ENCODE measurements around the gene RRP36. TPM values are rescaled to one million over a fixed set of nuclear protein-coding genes. Genes with fewer than 3 reads are reported as not detected.

Gene RRP36
- total and polyA plus RNA-seq, 4 donors: 30.5 to 49.9 (median 37.7) TPM

DNA sequence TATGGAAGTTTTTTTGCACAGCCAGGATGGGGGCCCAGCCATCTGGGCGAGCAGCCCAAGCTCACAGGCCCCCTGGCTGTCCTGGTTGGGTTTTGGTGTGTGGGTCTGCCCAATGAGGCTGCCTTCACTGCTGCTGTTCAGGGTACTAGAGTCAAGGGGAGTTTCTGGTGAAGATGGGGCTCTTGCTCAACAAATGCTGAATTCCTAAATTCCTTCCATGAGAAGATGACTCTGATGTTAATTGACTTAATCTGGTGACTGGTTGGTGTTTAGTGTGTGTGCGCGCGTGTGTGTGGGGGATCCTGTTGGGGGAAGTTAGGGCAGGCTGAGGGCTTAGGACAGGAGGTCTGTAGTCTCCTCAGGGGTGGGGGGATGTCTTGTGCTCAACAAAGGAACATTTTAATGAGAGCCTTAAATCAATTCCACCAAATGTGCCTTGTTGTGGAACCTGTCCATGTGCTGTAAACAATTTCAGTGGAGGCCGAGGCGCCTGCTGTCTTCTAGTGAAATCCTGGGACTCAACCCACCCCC, 56.6 kb downstream of the RRP36 start:
- DNase-seq: peak; percentile 48 to 64 (median 51)
- TF ChIP-seq, protein P1, sequence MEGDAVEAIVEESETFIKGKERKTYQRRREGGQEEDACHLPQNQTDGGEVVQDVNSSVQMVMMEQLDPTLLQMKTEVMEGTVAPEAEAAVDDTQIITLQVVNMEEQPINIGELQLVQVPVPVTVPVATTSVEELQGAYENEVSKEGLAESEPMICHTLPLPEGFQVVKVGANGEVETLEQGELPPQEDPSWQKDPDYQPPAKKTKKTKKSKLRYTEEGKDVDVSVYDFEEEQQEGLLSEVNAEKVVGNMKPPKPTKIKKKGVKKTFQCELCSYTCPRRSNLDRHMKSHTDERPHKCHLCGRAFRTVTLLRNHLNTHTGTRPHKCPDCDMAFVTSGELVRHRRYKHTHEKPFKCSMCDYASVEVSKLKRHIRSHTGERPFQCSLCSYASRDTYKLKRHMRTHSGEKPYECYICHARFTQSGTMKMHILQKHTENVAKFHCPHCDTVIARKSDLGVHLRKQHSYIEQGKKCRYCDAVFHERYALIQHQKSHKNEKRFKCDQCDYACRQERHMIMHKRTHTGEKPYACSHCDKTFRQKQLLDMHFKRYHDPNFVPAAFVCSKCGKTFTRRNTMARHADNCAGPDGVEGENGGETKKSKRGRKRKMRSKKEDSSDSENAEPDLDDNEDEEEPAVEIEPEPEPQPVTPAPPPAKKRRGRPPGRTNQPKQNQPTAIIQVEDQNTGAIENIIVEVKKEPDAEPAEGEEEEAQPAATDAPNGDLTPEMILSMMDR (IDR thresholded peaks at IDR 0.05; ENCODE audit: control extremely low read depth, extremely low read depth): no peak
- Histone ChIP-seq H3K4me3 (no peak overlapping the region), H3K9ac (ENCODE audit: insufficient read depth in 1 of 2, low read length in 2 of 2) (no peak overlapping the region), H3K9me3 (ENCODE audit: control insufficient read depth in 4 of 4, insufficient read depth in 3 of 4, low read length in 3 of 4) (no peaks in the 10 kb centered on the region), H3K4me1 (ENCODE audit: control insufficient read depth in 5 of 5, insufficient read depth in 5 of 5, low read length in 5 of 5) (peaks cover 4 to 57% (median 29%) of the 10 kb centered on the region in 5 donors), H3K27ac (ENCODE audit: low read depth in 1 of 2, low read length in 1 of 2) (no peak overlapping the region), H3K27me3 (ENCODE audit: control insufficient read depth in 3 of 3, insufficient read depth in 3 of 3, low read length in 2 of 3) (no peaks in the 10 kb centered on the region), H3K36me3 (ENCODE audit: control insufficient read depth in 4 of 4, insufficient read depth in 4 of 4, low read length in 4 of 4) (peaks cover 0 to 5% (median 3%) of the 10 kb centered on the region in 4 donors)
- WGBS, 2 donors: 86 to 87% methylated on average over 6 of the region's 6 CpGs
- ATAC-seq (ENCODE audit: insufficient read depth, low FRiP score): no peak

DNA sequence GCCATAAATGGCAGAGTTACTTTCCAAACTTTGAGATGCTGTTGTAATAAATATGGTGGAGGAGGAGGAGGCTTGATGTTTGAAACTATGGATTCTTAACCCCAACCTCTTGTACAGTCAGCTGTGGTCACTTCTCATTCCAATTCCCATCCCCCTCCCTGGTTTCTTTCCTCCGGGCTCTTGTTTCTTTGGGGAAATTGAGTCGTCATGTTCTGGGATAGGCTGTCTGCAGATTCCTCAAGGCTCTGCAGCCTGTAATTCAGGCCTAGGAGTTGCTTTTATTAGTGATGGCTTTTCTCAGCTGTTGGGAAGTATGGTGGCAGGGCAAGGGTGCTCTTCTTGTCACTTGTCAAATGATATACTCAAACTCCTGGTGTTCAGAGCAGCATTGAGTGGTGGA, 57.3 kb downstream of the RRP36 start:
- peaks cover 0 to 2% (median 1%) of the 10 kb centered on the region in 4 donors for H3K36me3 ChIP-seq (ENCODE audit: control insufficient read depth in 4 of 4, insufficient read depth in 4 of 4, low read length in 4 of 4)
- H3K27ac ChIP-seq (ENCODE audit: low read depth in 1 of 2, low read length in 1 of 2): no peak overlapping the region
- peaks cover 4 to 61% (median 33%) of the 10 kb centered on the region in 5 donors for H3K4me1 ChIP-seq (ENCODE audit: control insufficient read depth in 5 of 5, insufficient read depth in 5 of 5, low read length in 5 of 5)
- no peak overlapping the region for H3K4me3 ChIP-seq
- ATAC-seq (ENCODE audit: insufficient read depth, low FRiP score): no peak
- 77 to 86% methylated on average over 2 of the region's 2 CpGs for WGBS, 2 donors
- no peaks in the 10 kb centered on the region for H3K9me3 ChIP-seq (ENCODE audit: control insufficient read depth in 4 of 4, insufficient read depth in 3 of 4, low read length in 3 of 4)
- DNase-seq: peak in 2 of 3 donors; percentile 31 to 39
- no peak overlapping the region for H3K9ac ChIP-seq (ENCODE audit: insufficient read depth in 1 of 2, low read length in 2 of 2)
- H3K27me3 ChIP-seq (ENCODE audit: control insufficient read depth in 3 of 3, insufficient read depth in 3 of 3, low read length in 2 of 3): no peaks in the 10 kb centered on the region
- TF ChIP-seq, protein P1 (IDR thresholded peaks at IDR 0.05; ENCODE audit: control extremely low read depth, extremely low read depth): no peak

Other genes starting within 250 kb of the RRP36 start
- 10 to 100 TPM; 14.6 to 18.6 TPM for gene BICRAL, start 239.6 kb upstream of the RRP36 start, total RNA-seq
- 1 to 10 TPM; 2.8 to 6.8 TPM for gene BICRAL, start 239.6 kb upstream of the RRP36 start, polyA plus RNA-seq
- gene RPL7L1, start 142.0 kb upstream of the RRP36 start, total RNA-seq: 10 to 100 TPM; 66.1 to 98.7 TPM
- gene RPL7L1, start 142.0 kb upstream of the RRP36 start, polyA plus RNA-seq: 10 to 100 TPM; 39.3 to 57.6 TPM
- 1 to 10 TPM in 1 of 2 donors, under 1 TPM in 1; 0.37 to 3.4 TPM for gene PTCRA, start 105.6 kb upstream of the RRP36 start, total RNA-seq
- gene PTCRA, start 105.6 kb upstream of the RRP36 start, polyA plus RNA-seq: 1 to 10 TPM; 4.6 to 5.5 TPM
- 10 to 100 TPM; 36.0 to 63.4 TPM for gene CNPY3, start 92.1 kb upstream of the RRP36 start, total RNA-seq
- 10 to 100 TPM; 48.9 to 90.5 TPM for gene CNPY3, start 92.1 kb upstream of the RRP36 start, polyA plus RNA-seq
- gene GNMT, start 60.9 kb upstream of the RRP36 start, total RNA-seq: 1 to 10 TPM; 1.0 to 3.0 TPM
- 1 to 10 TPM; 1.3 to 4.5 TPM for gene GNMT, start 60.9 kb upstream of the RRP36 start, polyA plus RNA-seq
- gene PEX6, start 42.4 kb upstream of the RRP36 start, total RNA-seq: 10 to 100 TPM; 17.9 to 22.9 TPM
- 1 to 10 TPM; 8.8 to 9.6 TPM for gene PEX6, start 42.4 kb upstream of the RRP36 start, polyA plus RNA-seq
- gene PPP2R5D, start 37.1 kb upstream of the RRP36 start, total RNA-seq: 10 to 100 TPM; 24.1 to 26.8 TPM
- 10 to 100 TPM; 19.0 to 19.8 TPM for gene PPP2R5D, start 37.1 kb upstream of the RRP36 start, polyA plus RNA-seq
- 10 to 100 TPM; 32.5 to 47.2 TPM for gene MEA1, start 7.7 kb upstream of the RRP36 start, total RNA-seq
- gene MEA1, start 7.7 kb upstream of the RRP36 start, polyA plus RNA-seq: 100 to 1,000 TPM in 1 of 2 donors, 10 to 100 TPM in 1; 63.2 to 113 TPM
- 10 to 100 TPM; 46.3 to 56.4 TPM for gene KLHDC3, start 7.4 kb upstream of the RRP36 start, total RNA-seq
- gene KLHDC3, start 7.4 kb upstream of the RRP36 start, polyA plus RNA-seq: 10 to 100 TPM; 52.7 to 74.4 TPM
- gene CUL7, start 32.2 kb downstream of the RRP36 start, total RNA-seq: 10 to 100 TPM; 21.4 to 23.6 TPM
- 1 to 10 TPM; 8.2 to 8.9 TPM for gene CUL7, start 32.2 kb downstream of the RRP36 start, polyA plus RNA-seq
- gene MRPL2, start 37.8 kb downstream of the RRP36 start, total RNA-seq: 10 to 100 TPM; 11.5 to 44.5 TPM
- gene MRPL2, start 37.8 kb downstream of the RRP36 start, polyA plus RNA-seq: 10 to 100 TPM; 47.8 to 84.0 TPM
- 10 to 100 TPM; 29.8 to 36.0 TPM for gene KLC4, start 38.0 kb downstream of the RRP36 start, total RNA-seq
- 10 to 100 TPM; 16.1 to 23.1 TPM for gene KLC4, start 38.0 kb downstream of the RRP36 start, polyA plus RNA-seq
- 100 to 1,000 TPM in 1 of 2 donors, 10 to 100 TPM in 1; 90.8 to 173 TPM for gene PTK7, start 54.7 kb downstream of the RRP36 start, total RNA-seq
- 10 to 100 TPM; 37.4 to 77.6 TPM for gene PTK7, start 54.7 kb downstream of the RRP36 start, polyA plus RNA-seq
- gene SRF, start 149.6 kb downstream of the RRP36 start, total RNA-seq: 10 to 100 TPM; 12.7 to 42.0 TPM
- 10 to 100 TPM; 17.9 to 40.2 TPM for gene SRF, start 149.6 kb downstream of the RRP36 start, polyA plus RNA-seq
- 10 to 100 TPM; 29.6 to 45.6 TPM for gene CUL9, start 160.6 kb downstream of the RRP36 start, total RNA-seq
- gene CUL9, start 160.6 kb downstream of the RRP36 start, polyA plus RNA-seq: 10 to 100 TPM; 19.7 to 41.4 TPM
- 10 to 100 TPM; 32.0 to 67.4 TPM for gene DNPH1, start 207.9 kb downstream of the RRP36 start, total RNA-seq
- gene DNPH1, start 207.9 kb downstream of the RRP36 start, polyA plus RNA-seq: 100 to 1,000 TPM; 102 to 135 TPM
- gene TTBK1, start 221.9 kb downstream of the RRP36 start, total RNA-seq: under 1 TPM; 0.18 to 0.31 TPM
- gene TTBK1, start 221.9 kb downstream of the RRP36 start, polyA plus RNA-seq: under 1 TPM; 0.05 to 0.06 TPM